PC-9 (cell line): ENCODE measurements around the gene FANCB. TPM values are rescaled to one million over a fixed set of nuclear protein-coding genes. Genes with fewer than 3 reads are reported as not detected.

ENCODE experiments used
- BruUV-seq: library from RNA; stranded (reverse); fragments of 400-500 nt; replicated peaks from 2 replicates; lab custom pipeline; 2021; lab: Mats Ljungman, UMichigan
- CTCF ChIA-PET: fragments of 300-600 bp; sonication (Branson Sonifier 250); formaldehyde crosslinking; loops from one replicate; lab custom pipeline; 2022; ENCODE audit warnings: antibody characterized with exemption; lab: Charles Lee
- POLR2A ChIA-PET: fragments of 300-600 bp; sonication (Branson Sonifier 250); formaldehyde crosslinking; loops from one replicate; lab custom pipeline; 2022; ENCODE audit warnings: antibody characterized with exemption; ENCODE audit not compliant: unreplicated experiment; lab: Charles Lee
- DNase-seq, 2 experiments: peaks; one replicate each; pipeline versions ENCODE4 v3.0.0 to v3.0.0-alpha.2; 2015 to 2022; ENCODE audit warnings: mixed read lengths in 1 of 2
- H2AFZ ChIP-seq: fragments of 200-600 bp; sonication (generic); 2 replicates; pipeline ENCODE4 v1.8.1; 2017; ENCODE audit warnings: antibody characterized with exemption
- H3F3A ChIP-seq: fragments of 200-600 bp; sonication (generic); 2 replicates; pipeline ENCODE4 v1.8.1; 2017; ENCODE audit warnings: antibody characterized with exemption, mild to moderate bottlenecking, low read depth; ENCODE audit not compliant: insufficient read depth
- H3K27ac ChIP-seq: fragments of 200-600 bp; sonication (generic); 2 replicates; pipeline ENCODE4 v1.6.1; 2016; ENCODE audit warnings: mixed run types
- H3K27me3 ChIP-seq: fragments of 200-600 bp; sonication (generic); 2 replicates; pipeline ENCODE4 v1.6.1; 2016; ENCODE audit warnings: low read depth, mixed run types; ENCODE audit not compliant: insufficient read depth
- H3K36me3 ChIP-seq: fragments of 200-600 bp; sonication (generic); 2 replicates; pipeline ENCODE4 v1.6.1; 2016; ENCODE audit warnings: low read depth, mixed run types
- H3K4me1 ChIP-seq: fragments of 200-600 bp; sonication (generic); replicated peaks from 2 replicates; pipeline ENCODE4 v1.6.1; 2016; ENCODE audit warnings: mixed run types; ENCODE audit not compliant: insufficient read depth
- H3K4me2 ChIP-seq: fragments of 200-600 bp; sonication (generic); 2 replicates; pipeline ENCODE4 v1.6.1; 2017; ENCODE audit warnings: mixed run types
- H3K4me3 ChIP-seq: fragments of 200-600 bp; sonication (generic); 2 replicates; pipeline ENCODE4 v1.6.1; 2016; ENCODE audit warnings: mixed run types
- H3K79me2 ChIP-seq: fragments of 200-600 bp; sonication (generic); 2 replicates; pipeline ENCODE4 v1.6.1; 2017; ENCODE audit warnings: low read depth, mixed run types
- H3K9me2 ChIP-seq: fragments of 200-600 bp; sonication (generic); 2 replicates; pipeline ENCODE4 v1.8.1; 2017; ENCODE audit warnings: mild to moderate bottlenecking; ENCODE audit not compliant: insufficient read depth
- H3K9me3 ChIP-seq: fragments of 200-600 bp; sonication (generic); 2 replicates; pipeline ENCODE4 v1.8.1; 2016; ENCODE audit warnings: low read depth; ENCODE audit not compliant: insufficient read depth
- H4K20me1 ChIP-seq: fragments of 200-600 bp; sonication (generic); 2 replicates; pipeline ENCODE4 v1.8.1; 2017; ENCODE audit not compliant: insufficient read depth
- EZH2 ChIP-seq: fragments of 200-600 bp; sonication (generic); IDR thresholded peaks from 2 replicates; pipeline ENCODE4 v1.8.0; 2017; ENCODE audit warnings: antibody characterized with exemption, low read depth
- intact Hi-C: fragments of 100-400 bp; cut with micrococcal nuclease; formaldehyde crosslinking; loops from one replicate; pipeline ENCODE4 v1.10.0; 2022; ENCODE audit not compliant: unreplicated experiment
- total RNA-seq: library from RNA; stranded (reverse); gene quantifications from 2 replicates; pipeline ENCODE4 v1.2.3, GENCODE V29; 2021
- TF ChIP-seq, protein P1 (sequence below): fragments of 200-600 bp; sonication (generic); conservative IDR thresholded peaks from 2 replicates; pipeline ENCODE4 v1.6.1; 2017; ENCODE audit warnings: mixed run types, antibody characterized with exemption, mild to moderate bottlenecking, moderate library complexity

FANCB gene
- total RNA-seq, 1 experiment from 2014 or later, result 9.5 TPM

DNA sequence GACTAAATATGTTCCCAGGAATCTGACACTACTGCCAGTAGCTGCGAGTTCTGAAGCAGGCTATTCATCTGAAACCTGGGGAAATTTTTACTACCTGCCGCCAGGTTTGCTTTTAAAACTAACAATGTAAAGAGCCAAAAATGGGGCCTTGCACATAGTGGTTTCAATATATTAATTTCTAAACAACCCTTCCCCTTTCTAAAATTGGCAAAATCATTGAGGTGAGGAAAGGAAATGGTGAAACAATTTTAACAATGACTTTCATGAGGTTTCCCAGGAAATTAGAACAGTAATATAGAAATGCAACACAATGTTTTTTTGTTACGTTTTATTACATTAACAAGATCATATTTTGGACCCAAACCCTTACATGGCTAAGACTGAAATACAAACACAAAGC lies 21.3 kb downstream of the FANCB start:
- ChIA-PET CTCF (no interaction called here), POLR2A (no interaction called here)
- H3K27ac ChIP-seq, result no peak overlapping the region
- H3K27me3 ChIP-seq, result no peaks in the 10 kb centered on the region
- intact Hi-C loops, result no loop called here
- no peaks in the 10 kb centered on the region for H3K9me2 ChIP-seq
- no peaks in the 10 kb centered on the region for H4K20me1 ChIP-seq
- H2AFZ ChIP-seq, result no peak overlapping the region
- H3K4me2 ChIP-seq, result no peak overlapping the region
- no peaks in the 10 kb centered on the region for H3K36me3 ChIP-seq
- 0 out of 2 replicates have a peak, but pooled peaks cover 4% of the 10 kb centered on the region for H3K4me1 ChIP-seq
- no peak for TF ChIP-seq EZH2
- TF ChIP-seq, protein P1, sequence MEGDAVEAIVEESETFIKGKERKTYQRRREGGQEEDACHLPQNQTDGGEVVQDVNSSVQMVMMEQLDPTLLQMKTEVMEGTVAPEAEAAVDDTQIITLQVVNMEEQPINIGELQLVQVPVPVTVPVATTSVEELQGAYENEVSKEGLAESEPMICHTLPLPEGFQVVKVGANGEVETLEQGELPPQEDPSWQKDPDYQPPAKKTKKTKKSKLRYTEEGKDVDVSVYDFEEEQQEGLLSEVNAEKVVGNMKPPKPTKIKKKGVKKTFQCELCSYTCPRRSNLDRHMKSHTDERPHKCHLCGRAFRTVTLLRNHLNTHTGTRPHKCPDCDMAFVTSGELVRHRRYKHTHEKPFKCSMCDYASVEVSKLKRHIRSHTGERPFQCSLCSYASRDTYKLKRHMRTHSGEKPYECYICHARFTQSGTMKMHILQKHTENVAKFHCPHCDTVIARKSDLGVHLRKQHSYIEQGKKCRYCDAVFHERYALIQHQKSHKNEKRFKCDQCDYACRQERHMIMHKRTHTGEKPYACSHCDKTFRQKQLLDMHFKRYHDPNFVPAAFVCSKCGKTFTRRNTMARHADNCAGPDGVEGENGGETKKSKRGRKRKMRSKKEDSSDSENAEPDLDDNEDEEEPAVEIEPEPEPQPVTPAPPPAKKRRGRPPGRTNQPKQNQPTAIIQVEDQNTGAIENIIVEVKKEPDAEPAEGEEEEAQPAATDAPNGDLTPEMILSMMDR, result no peak
- no peaks in the 10 kb centered on the region for H3F3A ChIP-seq
- no peak overlapping the region for H3K4me3 ChIP-seq
- DNase-seq, result no peak
- no peaks in the 10 kb centered on the region for H3K79me2 ChIP-seq
- no TSS peak for BruUV-seq
- H3K9me3 ChIP-seq, result no peaks in the 10 kb centered on the region

DNA sequence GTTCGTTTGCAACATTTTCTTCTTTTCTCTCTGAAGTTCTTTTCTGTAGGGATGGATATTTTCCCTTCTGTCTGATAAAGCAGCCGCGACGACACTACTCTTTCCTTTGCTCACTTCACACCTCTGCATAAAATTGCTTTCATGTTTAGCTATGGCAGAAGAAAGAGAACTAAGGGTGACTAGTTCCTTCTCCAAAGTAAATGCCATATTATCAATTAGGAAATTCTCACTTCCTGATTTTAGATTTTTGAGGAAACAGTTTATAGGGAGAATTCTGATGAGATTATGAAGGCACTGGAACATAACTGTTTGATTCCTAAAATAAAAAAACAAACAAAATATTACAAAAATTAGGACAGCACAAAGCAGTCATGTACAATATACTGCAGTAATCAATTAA lies 29.2 kb downstream of the FANCB start:
- ChIA-PET POLR2A (no interaction called here), CTCF (no interaction called here)
- Histone ChIP-seq H3K9me2 (no peaks in the 10 kb centered on the region), H3K4me2 (no peak overlapping the region), H3K79me2 (no peaks in the 10 kb centered on the region), H3K4me3 (no peak overlapping the region), H3K27me3 (no peaks in the 10 kb centered on the region), H3K36me3 (no peaks in the 10 kb centered on the region), H2AFZ (no peak overlapping the region), H3K9me3 (no peaks in the 10 kb centered on the region), H3K4me1 (0 out of 2 replicates have a peak, but pooled peaks cover 1% of the 10 kb centered on the region), H3K27ac (no peak overlapping the region), H4K20me1 (no peaks in the 10 kb centered on the region), H3F3A (no peaks in the 10 kb centered on the region)
- intact Hi-C loops, result no loop called here
- no TSS peak for BruUV-seq
- TF ChIP-seq, protein P1, result no peak
- TF ChIP-seq EZH2, result no peak
- no peak for DNase-seq

DNA sequence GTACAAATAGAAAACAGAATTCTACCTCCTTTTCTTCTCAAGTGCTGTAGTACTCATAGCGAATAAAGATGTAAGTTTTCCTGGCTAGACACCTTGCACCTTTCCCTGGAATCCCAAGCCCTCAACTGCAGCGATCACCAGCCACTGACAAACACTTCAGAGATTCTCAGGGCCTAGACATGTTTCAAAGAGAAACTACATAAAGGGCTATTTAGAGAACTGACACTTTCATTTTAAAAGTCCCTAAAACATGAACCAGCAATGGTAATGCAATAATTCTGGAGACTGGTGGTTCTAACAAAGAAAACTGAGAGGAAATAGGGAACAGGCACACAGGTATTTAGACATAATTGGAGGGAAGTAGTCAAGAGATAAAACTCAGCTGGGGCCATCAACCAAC lies 35.7 kb downstream of the FANCB start:
- no peaks in the 10 kb centered on the region for H3K27me3 ChIP-seq
- H3K9me3 ChIP-seq, result no peaks in the 10 kb centered on the region
- no peaks in the 10 kb centered on the region for H3F3A ChIP-seq
- CTCF ChIA-PET, result no interaction called here
- no peaks in the 10 kb centered on the region for H3K79me2 ChIP-seq
- no peak for DNase-seq
- no peak overlapping the region for H3K27ac ChIP-seq
- no peaks in the 10 kb centered on the region for H3K36me3 ChIP-seq
- H2AFZ ChIP-seq, result no peak overlapping the region
- H4K20me1 ChIP-seq, result no peaks in the 10 kb centered on the region
- H3K4me1 ChIP-seq, result no peaks in the 10 kb centered on the region
- no TSS peak for BruUV-seq
- intact Hi-C loops, result no loop called here
- POLR2A ChIA-PET, result no interaction called here
- H3K9me2 ChIP-seq, result no peaks in the 10 kb centered on the region
- H3K4me2 ChIP-seq, result no peak overlapping the region
- no peak for TF ChIP-seq EZH2
- TF ChIP-seq, protein P1, result no peak
- H3K4me3 ChIP-seq, result no peak overlapping the region
